ENCODE measurements around the gene SBF1.
A peak's percentile ranks its signal among the peaks of the same experiment; 100 is the strongest.

SBF1 gene

DNA sequence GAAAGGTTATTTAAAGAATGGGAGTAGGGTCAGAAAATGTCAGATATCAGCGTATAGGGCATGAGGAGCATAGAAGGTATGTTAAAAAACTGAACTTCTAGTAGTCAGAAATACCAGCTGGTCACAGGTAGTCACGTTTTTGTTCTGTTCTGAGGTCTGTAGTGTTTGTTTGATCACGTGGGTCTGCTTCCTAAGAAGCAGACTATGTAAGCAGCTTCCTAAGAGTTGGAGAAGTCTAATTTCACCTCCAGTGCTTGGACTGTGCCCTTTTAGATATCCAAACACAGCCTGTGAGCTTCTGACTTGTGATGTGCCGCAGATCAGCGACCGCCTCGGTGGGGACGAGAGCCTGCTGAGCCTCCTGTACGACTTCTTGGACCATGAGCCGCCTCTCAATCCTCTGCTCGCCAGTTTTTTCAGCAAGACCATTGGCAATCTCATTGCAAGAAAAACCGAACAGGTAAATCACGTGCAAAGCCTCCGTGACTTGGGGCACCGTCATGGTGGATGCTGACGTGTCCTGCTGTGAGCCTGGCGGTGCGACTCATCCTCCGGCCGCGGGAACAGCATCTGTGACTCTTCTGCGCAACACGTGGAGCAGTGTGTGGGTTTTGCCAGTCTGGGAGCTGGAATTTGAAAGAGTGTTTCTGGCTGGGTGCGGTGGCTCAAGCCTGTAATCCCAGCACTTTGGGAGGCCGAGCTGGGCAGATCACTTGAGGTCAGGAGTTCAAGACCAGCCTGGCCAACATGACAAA lies 68.2 kb downstream of the SBF1 start:
- Histone ChIP-seq H3K36me3 (ENCODE audit: insufficient read depth, low read length) (peaks cover 59% of the 10 kb centered on the region), H3K9me3 (ENCODE audit: low read length) (no peaks in the 10 kb centered on the region), H4K20me1 (ENCODE audit: insufficient read depth, low read length) (no peaks in the 10 kb centered on the region), H3K4me3 (ENCODE audit: low read depth, low read length, poor library complexity, severe bottlenecking) (no peak overlapping the region), H3K27ac (ENCODE audit: low read depth, low read length, poor library complexity, severe bottlenecking) (no peak overlapping the region), H3K27me3 (ENCODE audit: insufficient read depth, low read length) (no peaks in the 10 kb centered on the region), H3K4me1 (ENCODE audit: insufficient read depth, low read length, severe bottlenecking) (peaks cover 18% of the 10 kb centered on the region), H3K4me2 (ENCODE audit: low read length) (no peak overlapping the region), H3K9me2 (ENCODE audit: low read depth, low read length) (no peaks in the 10 kb centered on the region), H2AFZ (ENCODE audit: low read length) (no peak overlapping the region), H3K79me2 (ENCODE audit: insufficient read depth, low read length) (no peaks in the 10 kb centered on the region), H3F3A (ENCODE audit: insufficient read depth, low read length) (no peaks in the 10 kb centered on the region), H3K9ac (ENCODE audit: low read length) (no peak overlapping the region)
- no peak for TF ChIP-seq EZH2 (IDR thresholded peaks at IDR 0.05; ENCODE audit: borderline replicate concordance, low read length)
- TF ChIP-seq, protein P1, sequence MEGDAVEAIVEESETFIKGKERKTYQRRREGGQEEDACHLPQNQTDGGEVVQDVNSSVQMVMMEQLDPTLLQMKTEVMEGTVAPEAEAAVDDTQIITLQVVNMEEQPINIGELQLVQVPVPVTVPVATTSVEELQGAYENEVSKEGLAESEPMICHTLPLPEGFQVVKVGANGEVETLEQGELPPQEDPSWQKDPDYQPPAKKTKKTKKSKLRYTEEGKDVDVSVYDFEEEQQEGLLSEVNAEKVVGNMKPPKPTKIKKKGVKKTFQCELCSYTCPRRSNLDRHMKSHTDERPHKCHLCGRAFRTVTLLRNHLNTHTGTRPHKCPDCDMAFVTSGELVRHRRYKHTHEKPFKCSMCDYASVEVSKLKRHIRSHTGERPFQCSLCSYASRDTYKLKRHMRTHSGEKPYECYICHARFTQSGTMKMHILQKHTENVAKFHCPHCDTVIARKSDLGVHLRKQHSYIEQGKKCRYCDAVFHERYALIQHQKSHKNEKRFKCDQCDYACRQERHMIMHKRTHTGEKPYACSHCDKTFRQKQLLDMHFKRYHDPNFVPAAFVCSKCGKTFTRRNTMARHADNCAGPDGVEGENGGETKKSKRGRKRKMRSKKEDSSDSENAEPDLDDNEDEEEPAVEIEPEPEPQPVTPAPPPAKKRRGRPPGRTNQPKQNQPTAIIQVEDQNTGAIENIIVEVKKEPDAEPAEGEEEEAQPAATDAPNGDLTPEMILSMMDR (IDR thresholded peaks at IDR 0.05; ENCODE audit: low read length) = no peak

DNA sequence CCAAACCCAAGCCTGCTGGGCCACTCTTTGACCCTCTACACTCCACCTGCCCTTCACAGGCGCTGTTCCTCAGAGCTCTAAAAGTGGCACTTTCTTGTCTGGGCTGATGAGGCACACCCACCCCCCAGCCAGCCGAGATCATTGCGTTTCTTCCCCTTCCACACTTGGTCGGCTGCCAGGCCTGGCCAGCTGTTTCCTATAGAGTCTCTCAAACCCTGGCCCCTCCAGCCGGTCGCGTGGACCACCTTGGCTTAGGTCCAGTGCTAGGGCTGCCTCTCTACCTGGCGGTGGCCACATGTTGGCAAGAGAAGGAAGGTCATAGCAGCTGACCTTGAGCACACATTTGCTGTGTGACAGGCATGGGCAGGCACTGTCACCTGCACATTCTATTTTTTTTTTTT lies 71.1 kb downstream of the SBF1 start:
- peaks cover 62% of the 10 kb centered on the region for H3K36me3 ChIP-seq (ENCODE audit: insufficient read depth, low read length)
- H3K4me3 ChIP-seq (ENCODE audit: low read depth, low read length, poor library complexity, severe bottlenecking) = no peak overlapping the region
- H3K4me1 ChIP-seq (ENCODE audit: insufficient read depth, low read length, severe bottlenecking) = peaks cover 22% of the 10 kb centered on the region
- no peaks in the 10 kb centered on the region for H3K27me3 ChIP-seq (ENCODE audit: insufficient read depth, low read length)
- no peaks in the 10 kb centered on the region for H4K20me1 ChIP-seq (ENCODE audit: insufficient read depth, low read length)
- H3K27ac ChIP-seq (ENCODE audit: low read depth, low read length, poor library complexity, severe bottlenecking) = peak overlapping the region; percentile 75
- TF ChIP-seq EZH2 (IDR thresholded peaks at IDR 0.05; ENCODE audit: borderline replicate concordance, low read length) = no peak
- TF ChIP-seq, protein P1 (IDR thresholded peaks at IDR 0.05; ENCODE audit: low read length) = no peak
- H3K9me3 ChIP-seq (ENCODE audit: low read length) = no peaks in the 10 kb centered on the region
- peak overlapping the region; percentile 9; the same call in 1 of the 2 replicates for H3K4me2 ChIP-seq (ENCODE audit: low read length)
- no peaks in the 10 kb centered on the region for H3K79me2 ChIP-seq (ENCODE audit: insufficient read depth, low read length)
- H3K9me2 ChIP-seq (ENCODE audit: low read depth, low read length) = no peaks in the 10 kb centered on the region
- no peak overlapping the region for H2AFZ ChIP-seq (ENCODE audit: low read length)
- peak overlapping the region; percentile 34; the same call in 1 of the 2 replicates for H3K9ac ChIP-seq (ENCODE audit: low read length)
- H3F3A ChIP-seq (ENCODE audit: insufficient read depth, low read length) = no peaks in the 10 kb centered on the region

DNA sequence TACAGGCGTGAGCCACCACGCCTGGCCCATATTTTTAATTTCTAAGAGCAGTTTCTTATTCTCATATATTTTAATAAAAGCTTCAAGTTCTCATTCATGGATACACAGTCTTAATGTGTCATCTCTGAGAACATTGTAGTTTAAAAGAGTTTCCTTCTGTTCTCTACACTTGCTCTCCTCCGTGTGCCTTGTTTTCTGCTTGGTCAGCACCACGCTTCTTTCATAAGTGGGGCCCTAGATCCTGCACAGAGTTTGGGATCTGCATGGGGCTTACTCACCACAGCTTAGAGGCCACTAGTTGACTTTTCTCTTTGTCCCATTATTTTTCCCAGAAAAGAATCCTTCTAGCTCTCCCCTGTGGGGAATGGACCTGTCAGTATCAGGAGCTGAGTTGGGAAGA lies 72.9 kb downstream of the SBF1 start:
- Histone ChIP-seq H3K36me3 (ENCODE audit: insufficient read depth, low read length) (peaks cover 50% of the 10 kb centered on the region), H2AFZ (ENCODE audit: low read length) (no peak overlapping the region), H3K9me2 (ENCODE audit: low read depth, low read length) (no peaks in the 10 kb centered on the region), H3K4me1 (ENCODE audit: insufficient read depth, low read length, severe bottlenecking) (peaks cover 25% of the 10 kb centered on the region), H3K4me3 (ENCODE audit: low read depth, low read length, poor library complexity, severe bottlenecking) (no peak overlapping the region), H3F3A (ENCODE audit: insufficient read depth, low read length) (no peaks in the 10 kb centered on the region), H3K9ac (ENCODE audit: low read length) (no peak overlapping the region), H3K27ac (ENCODE audit: low read depth, low read length, poor library complexity, severe bottlenecking) (no peak overlapping the region), H4K20me1 (ENCODE audit: insufficient read depth, low read length) (no peaks in the 10 kb centered on the region), H3K4me2 (ENCODE audit: low read length) (no peak overlapping the region), H3K79me2 (ENCODE audit: insufficient read depth, low read length) (no peaks in the 10 kb centered on the region), H3K9me3 (ENCODE audit: low read length) (no peaks in the 10 kb centered on the region), H3K27me3 (ENCODE audit: insufficient read depth, low read length) (no peaks in the 10 kb centered on the region)
- no peak for TF ChIP-seq EZH2 (IDR thresholded peaks at IDR 0.05; ENCODE audit: borderline replicate concordance, low read length)
- TF ChIP-seq, protein P1 (IDR thresholded peaks at IDR 0.05; ENCODE audit: low read length) = no peak
